CMK (cell line): Measurements from ENCODE around the gene ACP7.
"Not testable (repeated sequence)": the region's sequence is repeated elsewhere in the genome, so short reads cannot be mapped to it uniquely, and the experiment has no call there.

Experiments
- DNase-seq: peaks from one replicate; pipeline ENCODE4 v3.0.0-alpha.2; 2010; ENCODE audit warnings: low read depth

Gene ACP7

GRCh38 chr19:39083983-39084731 is at the start of gene ACP7:
Gene ACP7, plus strand, starts transcription at chr19:39084368. Its CDS starts 902 bp downstream, at chr19:39085270.
- DNase-seq, result no peak

GRCh38 chr19:39036581-39036980 is 47.6 kb upstream of the ACP7 start:
- DNase-seq, result no peak

GRCh38 chr19:39037194-39037593 is 47.0 kb upstream of the ACP7 start:
- no peak for DNase-seq

GRCh38 chr19:39038098-39038497 is 46.1 kb upstream of the ACP7 start:
- no peak for DNase-seq

- no peak for DNase-seq
These were observed 38.7 kb upstream of the ACP7 start for GRCh38 chr19:39045506-39045905.

GRCh38 chr19:39046037-39046821 is 37.9 kb upstream of the ACP7 start:
- DNase-seq, result no peak

- DNase-seq, result no peak
These were observed 37.1 kb upstream of the ACP7 start for GRCh38 chr19:39047073-39047472.

- DNase-seq, result no peak
These were observed 31.9 kb upstream of the ACP7 start for GRCh38 chr19:39052243-39052746.

- DNase-seq, result no peak
These were observed 31.3 kb upstream of the ACP7 start for GRCh38 chr19:39052846-39053245.

- DNase-seq, result no peak
These were observed 30.7 kb upstream of the ACP7 start for GRCh38 chr19:39053276-39054090.

GRCh38 chr19:39054091-39054470 is 30.1 kb upstream of the ACP7 start:
- DNase-seq, result no peak

- no peak for DNase-seq
These were observed 26.6 kb upstream of the ACP7 start for GRCh38 chr19:39057615-39058014.

- DNase-seq, result no peak
These were observed 24.9 kb upstream of the ACP7 start for GRCh38 chr19:39059302-39059701.

GRCh38 chr19:39060171-39060570 is 24.0 kb upstream of the ACP7 start:
- DNase-seq, result no peak

GRCh38 chr19:39064405-39064804 is 19.8 kb upstream of the ACP7 start:
- no peak for DNase-seq

- DNase-seq, result no peak
These were observed 18.2 kb upstream of the ACP7 start for GRCh38 chr19:39065928-39066327.

GRCh38 chr19:39067104-39067503 is 17.1 kb upstream of the ACP7 start:
- no peak for DNase-seq

- DNase-seq, result not testable (repeated sequence)
These were observed 15.9 kb upstream of the ACP7 start for GRCh38 chr19:39068259-39068658.

GRCh38 chr19:39070888-39071287 is 13.3 kb upstream of the ACP7 start:
- no peak for DNase-seq

- DNase-seq, result no peak
These were observed 9.9 kb upstream of the ACP7 start for GRCh38 chr19:39074205-39074692.

GRCh38 chr19:39074942-39075341 is 9.2 kb upstream of the ACP7 start:
- no peak for DNase-seq

GRCh38 chr19:39077323-39077722 is 6.8 kb upstream of the ACP7 start:
- no peak for DNase-seq
